ENCODE data around the gene PPARD. TPM values are rescaled to one million over a fixed set of nuclear protein-coding genes. Genes with fewer than 3 reads are reported as not detected.
A peak's percentile ranks its signal among the peaks of the same experiment; 100 is the strongest.

Gene PPARD
- total and polyA plus RNA-seq, 2 donors from 2014 or later: 13.2 to 24.4 TPM

DNA sequence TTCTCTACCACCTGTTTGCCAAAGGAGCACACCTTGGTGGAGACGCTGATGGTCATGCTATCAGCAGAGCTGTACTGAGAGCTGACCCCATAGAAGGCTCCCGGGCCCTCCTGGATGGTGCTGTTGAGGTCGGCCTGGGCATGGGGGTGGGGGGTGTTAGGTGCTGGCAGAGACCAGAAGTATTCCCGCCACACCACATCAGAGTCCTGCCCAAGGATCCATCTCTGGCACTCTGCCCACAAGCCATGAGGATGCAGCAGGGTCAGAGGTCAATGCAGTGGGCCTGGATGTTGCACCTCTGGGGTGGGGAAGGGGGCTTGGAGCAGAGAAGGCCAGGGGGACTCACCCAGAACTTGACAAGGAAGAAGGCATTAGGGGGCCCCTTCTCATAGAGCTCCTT, 133.2 kb downstream of the PPARD start:
- Histone ChIP-seq H3K9me3 (ENCODE audit: control insufficient read depth in 2 of 3, insufficient read depth in 1 of 3, low read length in 3 of 3) (no peaks in the 10 kb centered on the region), H3K27me3 (ENCODE audit: control insufficient read depth, insufficient read depth, low read length) (no peaks in the 10 kb centered on the region), H3K27ac (ENCODE audit: low read depth in 2 of 2, low read length in 2 of 2) (no peak overlapping the region), H3K4me1 (ENCODE audit: control insufficient read depth in 2 of 3, insufficient read depth in 2 of 3, low read depth in 1 of 3, low read length in 3 of 3) (peaks cover 0 to 4% (median 0%) of the 10 kb centered on the region in 3 donors), H3K9ac (ENCODE audit: low read length in 3 of 3) (no peak overlapping the region), H3K36me3 (ENCODE audit: control insufficient read depth in 2 of 3, insufficient read depth in 3 of 3, low read length in 3 of 3) (peaks cover 0 to 8% (median 6%) of the 10 kb centered on the region in 3 donors), H3K4me3 (ENCODE audit: low read length in 3 of 3) (no peak overlapping the region)
- no peak for FAIRE-seq
- TF ChIP-seq, protein P1, sequence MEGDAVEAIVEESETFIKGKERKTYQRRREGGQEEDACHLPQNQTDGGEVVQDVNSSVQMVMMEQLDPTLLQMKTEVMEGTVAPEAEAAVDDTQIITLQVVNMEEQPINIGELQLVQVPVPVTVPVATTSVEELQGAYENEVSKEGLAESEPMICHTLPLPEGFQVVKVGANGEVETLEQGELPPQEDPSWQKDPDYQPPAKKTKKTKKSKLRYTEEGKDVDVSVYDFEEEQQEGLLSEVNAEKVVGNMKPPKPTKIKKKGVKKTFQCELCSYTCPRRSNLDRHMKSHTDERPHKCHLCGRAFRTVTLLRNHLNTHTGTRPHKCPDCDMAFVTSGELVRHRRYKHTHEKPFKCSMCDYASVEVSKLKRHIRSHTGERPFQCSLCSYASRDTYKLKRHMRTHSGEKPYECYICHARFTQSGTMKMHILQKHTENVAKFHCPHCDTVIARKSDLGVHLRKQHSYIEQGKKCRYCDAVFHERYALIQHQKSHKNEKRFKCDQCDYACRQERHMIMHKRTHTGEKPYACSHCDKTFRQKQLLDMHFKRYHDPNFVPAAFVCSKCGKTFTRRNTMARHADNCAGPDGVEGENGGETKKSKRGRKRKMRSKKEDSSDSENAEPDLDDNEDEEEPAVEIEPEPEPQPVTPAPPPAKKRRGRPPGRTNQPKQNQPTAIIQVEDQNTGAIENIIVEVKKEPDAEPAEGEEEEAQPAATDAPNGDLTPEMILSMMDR (IDR thresholded peaks at IDR 0.05; ENCODE audit: borderline replicate concordance, extremely low read depth, insufficient read depth): no peak
- peak in 2 of 5 donors; percentile 44 to 64 for DNase-seq
- intact Hi-C loops (cut with DNase I): no loop called here

DNA sequence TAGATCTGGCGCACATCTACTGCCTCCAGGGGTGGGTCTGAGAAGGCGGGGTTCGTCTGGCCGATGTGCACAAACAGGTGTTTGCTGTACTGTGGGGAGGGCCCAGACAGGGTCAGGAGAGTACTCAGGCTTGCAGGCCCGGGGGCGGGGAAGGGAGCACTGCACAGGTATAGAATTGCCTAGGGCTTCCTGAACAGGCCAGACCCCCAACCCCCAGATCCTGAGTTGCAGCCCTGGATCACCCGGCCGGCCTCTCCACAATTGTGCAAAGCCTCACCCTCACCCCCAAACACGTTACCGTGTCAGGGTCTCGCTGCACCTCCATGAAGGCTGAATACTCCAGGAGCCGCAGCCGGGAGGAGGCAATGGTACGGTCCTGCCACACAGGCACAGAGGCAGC, 133.6 kb downstream of the PPARD start:
- Histone ChIP-seq H3K27ac (ENCODE audit: low read depth in 2 of 2, low read length in 2 of 2) (no peak overlapping the region), H3K36me3 (ENCODE audit: control insufficient read depth in 2 of 3, insufficient read depth in 3 of 3, low read length in 3 of 3) (peaks cover 0 to 4% (median 4%) of the 10 kb centered on the region in 3 donors), H3K4me1 (ENCODE audit: control insufficient read depth in 2 of 3, insufficient read depth in 2 of 3, low read depth in 1 of 3, low read length in 3 of 3) (peaks cover 0 to 2% (median 0%) of the 10 kb centered on the region in 3 donors), H3K9ac (ENCODE audit: low read length in 3 of 3) (no peak overlapping the region), H3K4me3 (ENCODE audit: low read length in 3 of 3) (no peak overlapping the region), H3K27me3 (ENCODE audit: control insufficient read depth, insufficient read depth, low read length) (no peaks in the 10 kb centered on the region), H3K9me3 (ENCODE audit: control insufficient read depth in 2 of 3, insufficient read depth in 1 of 3, low read length in 3 of 3) (no peaks in the 10 kb centered on the region)
- intact Hi-C loops (cut with DNase I): no loop called here
- DNase-seq: peak in 1 of 5 donors; percentile 73
- FAIRE-seq: no peak
- TF ChIP-seq, protein P1 (IDR thresholded peaks at IDR 0.05; ENCODE audit: borderline replicate concordance, extremely low read depth, insufficient read depth): no peak

DNA sequence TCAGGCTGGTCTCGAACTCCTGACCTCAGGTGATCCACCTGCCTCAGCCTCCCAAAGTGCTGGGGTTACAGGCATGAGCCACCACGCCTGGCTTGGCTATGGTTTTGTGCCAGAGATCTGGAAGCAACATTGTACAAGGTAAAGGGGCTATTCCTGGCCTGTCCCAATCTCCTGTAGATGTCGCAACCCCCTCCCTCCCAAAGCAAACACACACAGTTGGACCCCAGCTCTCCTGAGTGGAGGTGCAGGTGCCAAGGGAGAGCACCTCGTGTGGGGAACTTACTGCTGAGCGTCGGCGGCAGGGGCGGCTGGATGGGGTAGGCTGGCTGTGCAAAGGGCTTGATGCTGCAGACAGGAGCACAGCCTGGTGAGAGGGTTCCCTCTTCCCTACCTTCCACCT, 134.7 kb downstream of the PPARD start:
- Histone ChIP-seq H3K9me3 (ENCODE audit: control insufficient read depth in 2 of 3, insufficient read depth in 1 of 3, low read length in 3 of 3) (no peaks in the 10 kb centered on the region), H3K9ac (ENCODE audit: low read length in 3 of 3) (no peak overlapping the region), H3K36me3 (ENCODE audit: control insufficient read depth in 2 of 3, insufficient read depth in 3 of 3, low read length in 3 of 3) (peaks cover 0 to 4% (median 0%) of the 10 kb centered on the region in 3 donors), H3K4me3 (ENCODE audit: low read length in 3 of 3) (no peak overlapping the region), H3K4me1 (ENCODE audit: control insufficient read depth in 2 of 3, insufficient read depth in 2 of 3, low read depth in 1 of 3, low read length in 3 of 3) (peaks cover 0 to 2% (median 0%) of the 10 kb centered on the region in 3 donors), H3K27ac (ENCODE audit: low read depth in 2 of 2, low read length in 2 of 2) (no peak overlapping the region), H3K27me3 (ENCODE audit: control insufficient read depth, insufficient read depth, low read length) (no peaks in the 10 kb centered on the region)
- DNase-seq: peak in 1 of 5 donors; percentile 47
- intact Hi-C loops (cut with DNase I): no loop called here
- TF ChIP-seq, protein P1 (IDR thresholded peaks at IDR 0.05; ENCODE audit: borderline replicate concordance, extremely low read depth, insufficient read depth): no peak
- no peak for FAIRE-seq

Small RNA genes within 50 kb of the gene (microRNA-seq; reads per million reads assigned to microRNA genes)
- not detected for gene MIR7111

Other genes with a start within 250 kb of the PPARD start
- 0.50 TPM for gene TCP11, start 201.2 kb upstream of the PPARD start, total RNA-seq
- 0.41 TPM for gene TCP11, start 201.2 kb upstream of the PPARD start, polyA plus RNA-seq (ENCODE audit: insufficient read depth, low read depth, low replicate concordance)
- 4.5 TPM for gene SCUBE3, start 128.6 kb upstream of the PPARD start, total RNA-seq
- gene SCUBE3, start 128.6 kb upstream of the PPARD start, polyA plus RNA-seq (ENCODE audit: insufficient read depth, low read depth, low replicate concordance): 2.5 TPM
- 49.2 TPM for gene ZNF76, start 82.8 kb upstream of the PPARD start, total RNA-seq
- gene ZNF76, start 82.8 kb upstream of the PPARD start, polyA plus RNA-seq (ENCODE audit: insufficient read depth, low read depth, low replicate concordance): 29.1 TPM
- 16.3 TPM for gene DEF6, start 44.7 kb upstream of the PPARD start, total RNA-seq
- 2.7 TPM for gene DEF6, start 44.7 kb upstream of the PPARD start, polyA plus RNA-seq (ENCODE audit: insufficient read depth, low read depth, low replicate concordance)
- gene FANCE, start 109.8 kb downstream of the PPARD start, total RNA-seq: 2.7 TPM
- gene FANCE, start 109.8 kb downstream of the PPARD start, polyA plus RNA-seq (ENCODE audit: insufficient read depth, low read depth, low replicate concordance): 1.2 TPM
- gene RPL10A, start 125.8 kb downstream of the PPARD start, total RNA-seq: 1,159 TPM
- 1,291 TPM for gene RPL10A, start 125.8 kb downstream of the PPARD start, polyA plus RNA-seq (ENCODE audit: insufficient read depth, low read depth, low replicate concordance)
- 18.0 TPM for gene TEAD3, start 154.5 kb downstream of the PPARD start, total RNA-seq
- 11.3 TPM for gene TEAD3, start 154.5 kb downstream of the PPARD start, polyA plus RNA-seq (ENCODE audit: insufficient read depth, low read depth, low replicate concordance)
- gene TULP1, start 170.3 kb downstream of the PPARD start, total RNA-seq: not detected
- not detected for gene TULP1, start 170.3 kb downstream of the PPARD start, polyA plus RNA-seq (ENCODE audit: insufficient read depth, low read depth, low replicate concordance)